SK-N-SH (cell line): ENCODE measurements around the gene SNX24. TPM values are rescaled to one million over a fixed set of nuclear protein-coding genes. Genes with fewer than 3 reads are reported as not detected.

Experiments used
- CTCF ChIA-PET: fragments of 300-600, 350-600 bp; formaldehyde crosslinking; extraction: SDS; loops from one replicate; lab custom pipeline; 2021; lab: Yijun Ruan, JAX
- POLR2A ChIA-PET: fragments of 350-600 bp; sonication (Branson Sonifier 250); formaldehyde crosslinking; extraction: SDS; loops from one replicate; lab custom pipeline; 2020; ENCODE audit warnings: antibody characterized with exemption, inconsistent platforms; lab: Yijun Ruan, JAX
- DNase-seq: peaks from one replicate; pipeline ENCODE4 v3.0.0; 2012
- H2AFZ ChIP-seq: fragments of 200-600 bp; sonication (generic); 2 replicates; pipeline ENCODE4 v1.8.1; 2016; ENCODE audit warnings: antibody characterized with exemption, mild to moderate bottlenecking, low read depth
- H3F3A ChIP-seq: fragments of 200-600 bp; sonication (generic); replicated peaks from 2 replicates; pipeline ENCODE3; 2016; ENCODE audit warnings: antibody characterized with exemption, mild to moderate bottlenecking; ENCODE audit not compliant: insufficient read depth
- H3K27ac ChIP-seq, 2 experiments: fragments of 200-500 bp in 1 of 2; fragments of 200-600 bp in 1 of 2; sonication (Bioruptor generic) in 1 of 2; sonication (generic), shearing (Covaris generic) in 1 of 2; 2 replicates each; pipeline versions ENCODE4 v1.5.1 to v1.6.1; 2014 to 2016; ENCODE audit warnings: low read depth in 2 of 2, inconsistent platforms in 1 of 2, low read length in 1 of 2, mild to moderate bottlenecking in 1 of 2, mixed read lengths in 1 of 2
- H3K27me3 ChIP-seq: fragments of 200-600 bp; sonication (generic), shearing (Covaris generic); 2 replicates; pipeline ENCODE4 v1.6.1; 2016; ENCODE audit warnings: mixed run types; ENCODE audit not compliant: insufficient read depth
- H3K36me3 ChIP-seq, 2 experiments: fragments of 200-500 bp in 1 of 2; fragments of 200-600 bp in 1 of 2; sonication (Bioruptor generic) in 1 of 2; sonication (generic) in 1 of 2; replicated peaks in 1 of 2; 2 replicates each; pipeline versions ENCODE3 to v1.5.1; 2014 to 2016; ENCODE audit warnings: low read length in 1 of 2, mild to moderate bottlenecking in 1 of 2; ENCODE audit not compliant: insufficient read depth in 2 of 2, control insufficient read depth in 1 of 2
- H3K4me1 ChIP-seq, 2 experiments: fragments of 200-500 bp in 1 of 2; fragments of 200-600 bp in 1 of 2; sonication (Bioruptor generic) in 1 of 2; sonication (generic), shearing (Covaris generic) in 1 of 2; 2 replicates each; pipeline versions ENCODE4 v1.5.1 to v1.6.1; 2014 to 2016; ENCODE audit warnings: low read depth in 1 of 2, low read length in 1 of 2, mixed run types in 1 of 2; ENCODE audit not compliant: insufficient read depth in 2 of 2, control insufficient read depth in 1 of 2
- H3K4me2 ChIP-seq: fragments of 200-600 bp; sonication (generic), shearing (Covaris generic); 2 replicates; pipeline ENCODE4 v1.6.1; 2017; ENCODE audit warnings: mixed run types
- H3K4me3 ChIP-seq, 2 experiments: fragments of 200-500 bp in 1 of 2; fragments of 200-600 bp in 1 of 2; sonication (Bioruptor generic) in 1 of 2; sonication (generic), shearing (Covaris generic) in 1 of 2; 2 replicates each; pipeline versions ENCODE4 v1.5.1 to v1.8.1; 2014 to 2016; ENCODE audit warnings: low read depth in 2 of 2, inconsistent platforms in 1 of 2, low read length in 1 of 2, mild to moderate bottlenecking in 1 of 2, mixed read lengths in 1 of 2, moderate library complexity in 1 of 2
- H3K79me2 ChIP-seq: fragments of 200-600 bp; sonication (generic); 2 replicates; pipeline ENCODE4 v1.8.1; 2017; ENCODE audit warnings: mild to moderate bottlenecking; ENCODE audit not compliant: insufficient read depth
- H3K9ac ChIP-seq: fragments of 200-600 bp; sonication (generic); 2 replicates; pipeline ENCODE4 v1.6.1; 2017; ENCODE audit warnings: mixed run types
- H3K9me2 ChIP-seq: fragments of 200-600 bp; sonication (generic); 2 replicates; pipeline ENCODE4 v1.6.1; 2017; ENCODE audit warnings: mixed run types
- H3K9me3 ChIP-seq: fragments of 200-600 bp; sonication (generic); 2 replicates; pipeline ENCODE4 v1.6.1; 2017; ENCODE audit warnings: mixed run types, mild to moderate bottlenecking, moderate library complexity
- H4K20me1 ChIP-seq: fragments of 200-600 bp; sonication (generic); 2 replicates; pipeline ENCODE4 v1.6.1; 2017; ENCODE audit warnings: mild to moderate bottlenecking, mixed run types; ENCODE audit not compliant: insufficient read depth
- FOXM1 ChIP-seq: IDR thresholded peaks from 2 replicates; pipeline ENCODE4 v1.4.0; 2012; ENCODE audit warnings: low read depth, mild to moderate bottlenecking
- GATA2 ChIP-seq: sonication (generic); formaldehyde crosslinking; IDR thresholded peaks from 2 replicates; pipeline ENCODE4 v1.5.0; 2020; ENCODE audit warnings: mild to moderate bottlenecking, missing genetic modification reagents
- JUND ChIP-seq: IDR thresholded peaks from 2 replicates; pipeline ENCODE4 v1.4.0; 2012
- MXI1 ChIP-seq: IDR thresholded peaks from 2 replicates; pipeline ENCODE4 v1.6.1; 2012; ENCODE audit warnings: mild to moderate bottlenecking, low read depth, low read length, improper control_type of control experiment
- NFIC ChIP-seq: IDR thresholded peaks from 2 replicates; pipeline ENCODE4 v1.4.0; 2012; ENCODE audit warnings: borderline replicate concordance
- RAD21 ChIP-seq: IDR thresholded peaks from 2 replicates; pipeline ENCODE4 v1.6.1; 2012; ENCODE audit warnings: mild to moderate bottlenecking, low read length
- RCOR1 ChIP-seq: fragments of 150-350 bp; IDR thresholded peaks from 2 replicates; pipeline ENCODE4 v1.6.1; 2017; ENCODE audit warnings: antibody characterized with exemption, low read length
- RFX5 ChIP-seq: IDR thresholded peaks from 2 replicates; pipeline ENCODE4 v1.6.1; 2012; ENCODE audit warnings: mild to moderate bottlenecking, improper control_type of control experiment, low read length
- SMC3 ChIP-seq: IDR thresholded peaks from 2 replicates; pipeline ENCODE4 v1.6.1; 2012; ENCODE audit warnings: low read depth, low read length, improper control_type of control experiment
- TCF12 ChIP-seq: IDR thresholded peaks from 2 replicates; pipeline ENCODE4 v1.4.0; 2012
- USF1 ChIP-seq: IDR thresholded peaks from 2 replicates; pipeline ENCODE4 v1.4.0; 2012; ENCODE audit warnings: low read depth, borderline replicate concordance
- YY1 ChIP-seq: IDR thresholded peaks from 2 replicates; pipeline ENCODE4 v1.4.0; 2012; ENCODE audit warnings: low read depth, mild to moderate bottlenecking
- WGBS: methylation state at CpG from one replicate; pipeline ENCODE4 v1.1.6; 2017; ENCODE audit warnings: low lambda C conversion rate; 5-methylcytosine and 5-hydroxymethylcytosine counted together
- polyA plus RNA-seq, 3 experiments: library from polyadenylated mRNA; depleted of rRNA; stranded (reverse); fragments of >200 nt; gene quantifications; 2 replicates each; pipeline ENCODE4 v1.2.3, GENCODE V29; 2012
- TF ChIP-seq, protein P1 (sequence below): fragments of 200-600 bp; sonication (generic); IDR thresholded peaks from 2 replicates; pipeline ENCODE4 v1.6.1; 2017; ENCODE audit warnings: antibody characterized with exemption, mild to moderate bottlenecking, moderate library complexity
- TF ChIP-seq, protein P2 (sequence below): fragments of 150-350 bp; IDR thresholded peaks from 2 replicates; pipeline ENCODE4 v1.6.1; 2016; ENCODE audit warnings: mild to moderate bottlenecking, low read depth, low read length
- TF ChIP-seq, protein P3 (sequence below): IDR thresholded peaks from 2 replicates; pipeline ENCODE4 v1.6.1; 2012; ENCODE audit warnings: mild to moderate bottlenecking, low read depth, low read length, moderate library complexity

The SNX24 gene
- polyA plus RNA-seq, 1 of the 3 experiments (the other 2 are of a cell fraction) = 8.2 TPM

DNA sequence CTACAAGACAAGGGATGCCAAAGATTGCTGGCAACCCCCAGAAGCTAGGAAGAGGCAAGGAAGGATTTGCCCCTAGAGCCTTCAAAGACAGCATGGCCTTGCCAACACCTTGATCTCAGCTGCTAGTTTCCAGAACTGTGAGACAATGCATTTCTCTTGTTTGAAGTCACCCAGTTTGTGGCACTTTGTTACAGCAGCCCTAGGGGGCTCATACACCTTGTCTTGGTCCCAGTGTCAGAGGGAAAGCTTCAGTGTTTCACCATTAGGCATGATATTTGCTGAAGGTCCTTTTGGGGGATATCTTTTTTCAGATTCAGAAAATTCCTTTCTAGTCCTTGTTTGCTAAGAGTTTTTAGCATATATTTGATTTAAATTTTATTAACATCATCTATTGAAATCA lies 194.3 kb downstream of the SNX24 start:
- no peak for DNase-seq
- Histone ChIP-seq H3K4me2 (no peak overlapping the region), H2AFZ (no peak overlapping the region), H3K4me3 (no peak overlapping the region), H3K9ac (no peak overlapping the region), H3K27ac (no peak overlapping the region), H3F3A (peaks cover 13% of the 10 kb centered on the region), H3K9me3 (no peaks in the 10 kb centered on the region), H3K27me3 (no peaks in the 10 kb centered on the region), H3K79me2 (no peaks in the 10 kb centered on the region), H3K9me2 (no peaks in the 10 kb centered on the region), H3K36me3 (no peaks in the 10 kb centered on the region), H3K4me1 (peaks cover 0 to 6% of the 10 kb centered on the region in 2 experiments; a peak in 2 of 4 replicates), H4K20me1 (no peaks in the 10 kb centered on the region; the same call in 1 of the 2 replicates)
- ChIA-PET CTCF (no interaction called here), POLR2A (no interaction called here)
- TF ChIP-seq, protein P1, sequence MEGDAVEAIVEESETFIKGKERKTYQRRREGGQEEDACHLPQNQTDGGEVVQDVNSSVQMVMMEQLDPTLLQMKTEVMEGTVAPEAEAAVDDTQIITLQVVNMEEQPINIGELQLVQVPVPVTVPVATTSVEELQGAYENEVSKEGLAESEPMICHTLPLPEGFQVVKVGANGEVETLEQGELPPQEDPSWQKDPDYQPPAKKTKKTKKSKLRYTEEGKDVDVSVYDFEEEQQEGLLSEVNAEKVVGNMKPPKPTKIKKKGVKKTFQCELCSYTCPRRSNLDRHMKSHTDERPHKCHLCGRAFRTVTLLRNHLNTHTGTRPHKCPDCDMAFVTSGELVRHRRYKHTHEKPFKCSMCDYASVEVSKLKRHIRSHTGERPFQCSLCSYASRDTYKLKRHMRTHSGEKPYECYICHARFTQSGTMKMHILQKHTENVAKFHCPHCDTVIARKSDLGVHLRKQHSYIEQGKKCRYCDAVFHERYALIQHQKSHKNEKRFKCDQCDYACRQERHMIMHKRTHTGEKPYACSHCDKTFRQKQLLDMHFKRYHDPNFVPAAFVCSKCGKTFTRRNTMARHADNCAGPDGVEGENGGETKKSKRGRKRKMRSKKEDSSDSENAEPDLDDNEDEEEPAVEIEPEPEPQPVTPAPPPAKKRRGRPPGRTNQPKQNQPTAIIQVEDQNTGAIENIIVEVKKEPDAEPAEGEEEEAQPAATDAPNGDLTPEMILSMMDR = no peak
- no peak for TF ChIP-seq TCF12
- TF ChIP-seq, protein P2, sequence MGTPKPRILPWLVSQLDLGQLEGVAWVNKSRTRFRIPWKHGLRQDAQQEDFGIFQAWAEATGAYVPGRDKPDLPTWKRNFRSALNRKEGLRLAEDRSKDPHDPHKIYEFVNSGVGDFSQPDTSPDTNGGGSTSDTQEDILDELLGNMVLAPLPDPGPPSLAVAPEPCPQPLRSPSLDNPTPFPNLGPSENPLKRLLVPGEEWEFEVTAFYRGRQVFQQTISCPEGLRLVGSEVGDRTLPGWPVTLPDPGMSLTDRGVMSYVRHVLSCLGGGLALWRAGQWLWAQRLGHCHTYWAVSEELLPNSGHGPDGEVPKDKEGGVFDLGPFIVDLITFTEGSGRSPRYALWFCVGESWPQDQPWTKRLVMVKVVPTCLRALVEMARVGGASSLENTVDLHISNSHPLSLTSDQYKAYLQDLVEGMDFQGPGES = no peak
- no peak for TF ChIP-seq JUND
- TF ChIP-seq RFX5 = no peak

- TF ChIP-seq JUND (no peak), YY1 (no peak)
- Histone ChIP-seq H3K79me2 (no peaks in the 10 kb centered on the region), H3K27me3 (no peaks in the 10 kb centered on the region), H3K9ac (no peak overlapping the region), H4K20me1 (no peaks in the 10 kb centered on the region), H2AFZ (no peak overlapping the region), H3K27ac (no peak overlapping the region), H3K36me3 (no peaks in the 10 kb centered on the region), H3K4me2 (no peak overlapping the region), H3K4me1 (no peaks in the 10 kb centered on the region), H3K9me2 (no peaks in the 10 kb centered on the region), H3K4me3 (no peak overlapping the region), H3F3A (no peaks in the 10 kb centered on the region), H3K9me3 (0 out of 2 replicates have a peak, but pooled peaks cover 2% of the 10 kb centered on the region)
- no peak for DNase-seq
- ChIA-PET CTCF (no interaction called here), POLR2A (interaction anchor here (0.7 kb wide), 1 partner anchor 71 kb away, joined by 6 read pairs; no protein-coding TSS in a partner anchor)
- 68% methylated on average over 7 of the region's 7 CpGs for WGBS
These were observed 199.7 kb downstream of the SNX24 start for GRCh38 chr5:123044926-123045617.

GRCh38 chr5:123046222-123046621 lies 200.8 kb downstream of the SNX24 start:
- no peaks in the 10 kb centered on the region for H3K4me1 ChIP-seq
- no peak overlapping the region for H2AFZ ChIP-seq
- H3F3A ChIP-seq = no peaks in the 10 kb centered on the region
- WGBS = 80% methylated on average over 4 of the region's 4 CpGs
- H3K36me3 ChIP-seq = no peaks in the 10 kb centered on the region
- no peak for DNase-seq
- H3K27me3 ChIP-seq = no peaks in the 10 kb centered on the region
- no peaks in the 10 kb centered on the region for H3K9me2 ChIP-seq
- no peaks in the 10 kb centered on the region for H3K79me2 ChIP-seq
- CTCF ChIA-PET = interaction anchor here (0.9 kb wide), 1 partner anchor 14 kb away, joined by 3 read pairs; no protein-coding TSS in a partner anchor
- H3K27ac ChIP-seq = no peak overlapping the region
- no peaks in the 10 kb centered on the region for H4K20me1 ChIP-seq
- no peak overlapping the region for H3K4me2 ChIP-seq
- H3K9ac ChIP-seq = no peak overlapping the region
- POLR2A ChIA-PET = no interaction called here
- no peak overlapping the region for H3K4me3 ChIP-seq
- H3K9me3 ChIP-seq = 0 out of 2 replicates have a peak, but pooled peaks cover 2% of the 10 kb centered on the region
- TF ChIP-seq MXI1 = no peak
- no peak for TF ChIP-seq SMC3
- no peak for TF ChIP-seq JUND
- TF ChIP-seq, protein P3, sequence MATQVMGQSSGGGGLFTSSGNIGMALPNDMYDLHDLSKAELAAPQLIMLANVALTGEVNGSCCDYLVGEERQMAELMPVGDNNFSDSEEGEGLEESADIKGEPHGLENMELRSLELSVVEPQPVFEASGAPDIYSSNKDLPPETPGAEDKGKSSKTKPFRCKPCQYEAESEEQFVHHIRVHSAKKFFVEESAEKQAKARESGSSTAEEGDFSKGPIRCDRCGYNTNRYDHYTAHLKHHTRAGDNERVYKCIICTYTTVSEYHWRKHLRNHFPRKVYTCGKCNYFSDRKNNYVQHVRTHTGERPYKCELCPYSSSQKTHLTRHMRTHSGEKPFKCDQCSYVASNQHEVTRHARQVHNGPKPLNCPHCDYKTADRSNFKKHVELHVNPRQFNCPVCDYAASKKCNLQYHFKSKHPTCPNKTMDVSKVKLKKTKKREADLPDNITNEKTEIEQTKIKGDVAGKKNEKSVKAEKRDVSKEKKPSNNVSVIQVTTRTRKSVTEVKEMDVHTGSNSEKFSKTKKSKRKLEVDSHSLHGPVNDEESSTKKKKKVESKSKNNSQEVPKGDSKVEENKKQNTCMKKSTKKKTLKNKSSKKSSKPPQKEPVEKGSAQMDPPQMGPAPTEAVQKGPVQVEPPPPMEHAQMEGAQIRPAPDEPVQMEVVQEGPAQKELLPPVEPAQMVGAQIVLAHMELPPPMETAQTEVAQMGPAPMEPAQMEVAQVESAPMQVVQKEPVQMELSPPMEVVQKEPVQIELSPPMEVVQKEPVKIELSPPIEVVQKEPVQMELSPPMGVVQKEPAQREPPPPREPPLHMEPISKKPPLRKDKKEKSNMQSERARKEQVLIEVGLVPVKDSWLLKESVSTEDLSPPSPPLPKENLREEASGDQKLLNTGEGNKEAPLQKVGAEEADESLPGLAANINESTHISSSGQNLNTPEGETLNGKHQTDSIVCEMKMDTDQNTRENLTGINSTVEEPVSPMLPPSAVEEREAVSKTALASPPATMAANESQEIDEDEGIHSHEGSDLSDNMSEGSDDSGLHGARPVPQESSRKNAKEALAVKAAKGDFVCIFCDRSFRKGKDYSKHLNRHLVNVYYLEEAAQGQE = no peak
- TF ChIP-seq RCOR1 = no peak
- TF ChIP-seq USF1 = no peak
- no peak for TF ChIP-seq RAD21
- no peak for TF ChIP-seq NFIC
- no peak for TF ChIP-seq TCF12
- TF ChIP-seq GATA2 (CRISPR knock-in tag) = no peak
- TF ChIP-seq FOXM1 = no peak
